H7 (cell line): ENCODE data around the gene GAPVD1. TPM values are rescaled to one million over a fixed set of nuclear protein-coding genes. Genes with fewer than 3 reads are reported as not detected.

ENCODE experiments used
- DNase-seq: peaks from one replicate; pipeline ENCODE4 v3.0.0; 2012
- H3K27me3 ChIP-seq: 2 replicates; pipeline ENCODE4 v1.6.0; 2011; ENCODE audit warnings: mild to moderate bottlenecking, low read length; ENCODE audit not compliant: control insufficient read depth, insufficient read depth
- H3K36me3 ChIP-seq: replicated peaks from 2 replicates; pipeline ENCODE4 v1.5.1; 2011; ENCODE audit warnings: low read length; ENCODE audit not compliant: control insufficient read depth, insufficient read depth
- H3K4me3 ChIP-seq: 2 replicates; pipeline ENCODE4 v1.5.1; 2011; ENCODE audit warnings: low read depth, mild to moderate bottlenecking, control low read depth, low read length, moderate library complexity; ENCODE audit not compliant: insufficient read depth
- total RNA-seq: library from RNA; depleted of rRNA; stranded (reverse); fragments of >200 nt; shearing (Covaris generic); gene quantifications from 2 replicates; pipeline ENCODE4 v1.2.3, GENCODE V29; 2014

Gene GAPVD1
- total RNA-seq, 1 experiment from 2014 or later: 22.0 TPM

GRCh38 chr9:125355601-125356000 lies 94.0 kb downstream of the GAPVD1 start:
- DNase-seq: no peak
- no peaks in the 10 kb centered on the region for H3K27me3 ChIP-seq
- H3K36me3 ChIP-seq: peaks cover 26% of the 10 kb centered on the region
- no peak overlapping the region for H3K4me3 ChIP-seq

DNA sequence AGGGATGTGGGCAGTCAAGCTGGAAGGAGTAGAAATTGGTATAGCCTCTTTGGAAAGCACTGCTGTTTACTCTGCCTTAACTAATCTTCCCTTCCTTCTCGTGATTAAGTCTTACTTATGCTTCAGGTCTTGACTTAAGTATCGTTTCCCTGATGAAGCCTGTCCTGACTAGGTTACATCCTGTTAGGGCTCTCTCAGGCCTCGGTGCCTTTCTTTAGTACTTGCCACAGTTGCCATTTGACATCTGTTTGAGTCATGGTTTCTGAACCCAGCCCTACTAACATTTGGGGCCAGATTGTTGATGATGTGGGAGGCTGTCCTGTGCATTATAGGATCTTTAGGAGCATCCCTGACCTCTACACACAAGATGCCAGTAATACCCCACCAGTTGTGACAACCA lies 94.4 kb downstream of the GAPVD1 start:
- Histone ChIP-seq H3K27me3 (no peaks in the 10 kb centered on the region), H3K36me3 (peaks cover 22% of the 10 kb centered on the region), H3K4me3 (no peak overlapping the region)
- DNase-seq: no peak

DNA sequence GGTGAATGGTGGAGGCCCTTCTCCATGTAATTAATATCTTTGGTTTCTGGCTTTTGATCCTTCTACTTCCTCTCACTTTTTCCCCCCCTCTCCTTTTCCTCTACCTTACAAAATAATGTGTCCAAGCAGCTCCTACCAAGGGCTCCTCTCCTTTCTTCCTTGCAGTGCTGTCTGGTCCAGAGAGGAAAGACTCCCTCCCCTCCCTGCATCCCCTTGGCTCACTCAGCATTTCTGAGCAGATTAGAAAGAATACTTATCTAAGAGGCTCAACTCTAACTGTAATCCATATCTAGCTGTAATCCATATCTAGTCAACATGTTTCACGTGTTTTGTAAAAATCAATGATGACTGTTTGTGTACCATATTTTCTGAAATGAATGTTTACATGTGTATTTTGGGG lies 97.4 kb downstream of the GAPVD1 start:
- DNase-seq: no peak
- Histone ChIP-seq H3K4me3 (no peak overlapping the region), H3K27me3 (no peaks in the 10 kb centered on the region), H3K36me3 (peaks cover 20% of the 10 kb centered on the region)

GRCh38 chr9:125360601-125361000 lies 99.0 kb downstream of the GAPVD1 start:
- no peak for DNase-seq
- peaks cover 16% of the 10 kb centered on the region for H3K36me3 ChIP-seq
- H3K4me3 ChIP-seq: no peak overlapping the region
- no peaks in the 10 kb centered on the region for H3K27me3 ChIP-seq

DNA sequence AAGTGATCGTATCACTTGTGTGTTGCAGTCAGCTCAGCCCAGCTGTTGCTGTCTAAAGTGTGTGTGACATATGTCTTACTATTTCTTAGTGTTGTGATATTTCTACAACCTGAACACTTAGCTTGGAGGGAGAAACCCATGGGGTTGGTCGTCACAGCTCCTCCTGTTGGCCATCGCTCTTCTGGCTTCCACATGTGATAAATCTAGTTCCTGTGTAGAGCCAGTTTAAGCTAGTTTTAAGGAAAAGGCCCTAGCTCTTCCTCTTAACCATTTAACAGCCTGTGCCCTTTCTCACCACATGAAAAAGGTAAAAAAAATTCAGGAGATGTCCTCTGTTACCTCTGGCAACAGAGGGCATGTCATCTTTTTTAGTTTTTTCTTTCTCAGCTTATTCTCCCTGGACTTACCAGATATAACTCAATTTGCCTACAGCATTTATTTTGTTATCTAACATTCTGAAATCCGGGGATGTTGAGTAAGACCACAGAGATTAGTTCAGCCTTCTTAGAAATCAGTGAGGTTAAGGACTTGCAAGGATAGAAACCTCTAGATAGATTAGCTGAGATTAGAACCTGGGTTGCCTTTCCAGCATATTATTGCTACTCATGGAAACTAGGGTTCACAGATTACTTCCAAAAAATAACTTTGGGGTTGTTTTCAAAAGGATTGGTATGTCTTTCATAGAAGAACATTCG lies 100.4 kb downstream of the GAPVD1 start:
- peak; percentile 30 for DNase-seq
- no peaks in the 10 kb centered on the region for H3K27me3 ChIP-seq
- H3K36me3 ChIP-seq: peaks cover 9% of the 10 kb centered on the region
- H3K4me3 ChIP-seq: no peak overlapping the region

DNA sequence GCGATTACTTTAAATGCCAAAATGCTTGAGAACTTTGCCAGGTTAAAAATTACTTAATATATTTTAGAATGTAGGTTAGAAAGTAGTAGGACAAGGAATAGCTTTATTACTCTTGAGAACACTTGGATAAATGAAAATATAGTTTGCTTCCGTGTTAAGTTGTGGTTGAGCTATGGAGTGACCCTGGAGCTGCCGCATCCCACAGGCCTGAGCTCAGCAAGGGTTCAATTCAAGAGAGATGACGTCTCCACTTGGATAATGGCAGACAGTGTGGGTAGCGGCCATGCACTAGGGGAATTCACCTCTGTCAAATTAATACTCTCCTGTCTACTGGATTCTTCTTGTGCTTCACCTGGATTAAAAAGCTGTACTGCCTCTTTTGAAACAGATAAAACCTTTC lies 105.0 kb downstream of the GAPVD1 start:
- no peaks in the 10 kb centered on the region for H3K27me3 ChIP-seq
- peaks cover 5% of the 10 kb centered on the region for H3K36me3 ChIP-seq
- H3K4me3 ChIP-seq: no peak overlapping the region
- DNase-seq: no peak

- H3K36me3 ChIP-seq: 0 out of 2 replicates have a peak, but pooled peaks cover 1% of the 10 kb centered on the region
- DNase-seq: no peak
- H3K4me3 ChIP-seq: no peak overlapping the region
- no peaks in the 10 kb centered on the region for H3K27me3 ChIP-seq
Measured at GRCh38 chr9:125370786-125371185, 109.2 kb downstream of the GAPVD1 start.

- DNase-seq: no peak
- H3K4me3 ChIP-seq: no peak overlapping the region
- H3K27me3 ChIP-seq: no peaks in the 10 kb centered on the region
- H3K36me3 ChIP-seq: no peaks in the 10 kb centered on the region
Measured at GRCh38 chr9:125372441-125373226, 111.0 kb downstream of the GAPVD1 start.

DNA sequence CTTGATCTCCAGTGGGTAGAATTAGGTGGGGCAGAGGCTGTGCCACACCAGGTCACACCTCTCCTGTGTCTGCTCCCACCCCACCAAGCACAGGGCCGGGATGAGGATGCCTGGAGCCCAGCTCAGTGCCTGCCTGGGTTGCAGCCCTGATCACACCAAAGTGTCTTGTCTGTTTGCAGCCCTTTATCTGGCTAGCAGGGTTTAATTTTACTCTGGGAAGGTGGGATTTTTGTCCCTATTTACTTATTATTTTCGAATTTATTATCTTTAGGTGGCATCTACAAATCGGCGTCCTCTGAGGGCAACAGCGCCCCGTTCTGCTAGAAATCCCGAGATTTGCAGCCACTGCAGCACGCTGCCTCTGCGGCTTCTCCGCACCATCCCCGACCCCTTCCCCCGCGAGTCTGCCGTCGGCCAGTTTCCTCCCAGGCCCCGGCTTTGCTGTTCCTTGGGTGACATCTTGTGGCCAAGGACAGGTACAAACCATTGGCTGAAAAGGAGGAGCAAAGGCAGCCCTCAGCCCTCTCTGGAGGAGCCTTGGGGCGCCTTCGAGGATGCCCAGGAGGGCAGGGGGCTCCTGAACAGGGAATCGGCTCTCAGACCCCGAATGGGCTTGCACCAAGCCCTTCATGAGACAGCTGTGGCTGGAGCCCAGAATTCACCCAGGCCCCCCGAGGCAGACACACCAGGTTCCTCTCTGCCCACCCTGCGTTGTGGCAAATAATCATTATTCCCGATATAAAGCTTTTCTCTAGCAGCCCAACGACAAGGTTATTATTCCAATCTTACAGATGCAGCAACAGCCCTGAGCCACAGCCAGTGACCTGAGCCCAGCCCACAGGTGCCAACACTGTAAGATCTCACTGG lies 113.0 kb downstream of the GAPVD1 start:
- peak; percentile 95 for DNase-seq
- H3K4me3 ChIP-seq: no peak overlapping the region

DNA sequence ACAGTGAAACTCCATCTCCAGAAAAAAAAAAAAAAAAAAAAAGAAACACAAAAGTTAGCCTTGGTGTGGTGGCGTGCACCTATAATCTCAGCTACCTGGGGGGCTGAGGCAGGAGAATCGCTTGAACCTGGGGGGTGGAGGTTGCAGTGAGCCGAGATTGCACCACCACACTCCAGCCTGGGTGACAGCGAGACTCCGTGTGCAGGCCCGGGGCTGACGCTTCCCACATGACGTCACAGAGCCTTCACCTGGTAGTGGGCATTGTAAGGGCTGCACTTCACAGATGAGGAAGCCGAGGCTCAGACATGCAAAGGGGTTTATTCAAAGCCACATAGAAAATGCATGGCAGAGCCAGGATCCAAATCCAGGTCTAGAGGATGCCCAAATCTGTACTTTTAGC lies 114.2 kb downstream of the GAPVD1 start:
- H3K27me3 ChIP-seq: no peaks in the 10 kb centered on the region
- DNase-seq: no peak
- no peaks in the 10 kb centered on the region for H3K36me3 ChIP-seq
- no peak overlapping the region for H3K4me3 ChIP-seq

More for the DNA sequence above, 113.0 kb downstream of the GAPVD1 start:
- no peaks in the 10 kb centered on the region for H3K27me3 ChIP-seq
- H3K36me3 ChIP-seq: no peaks in the 10 kb centered on the region

DNA sequence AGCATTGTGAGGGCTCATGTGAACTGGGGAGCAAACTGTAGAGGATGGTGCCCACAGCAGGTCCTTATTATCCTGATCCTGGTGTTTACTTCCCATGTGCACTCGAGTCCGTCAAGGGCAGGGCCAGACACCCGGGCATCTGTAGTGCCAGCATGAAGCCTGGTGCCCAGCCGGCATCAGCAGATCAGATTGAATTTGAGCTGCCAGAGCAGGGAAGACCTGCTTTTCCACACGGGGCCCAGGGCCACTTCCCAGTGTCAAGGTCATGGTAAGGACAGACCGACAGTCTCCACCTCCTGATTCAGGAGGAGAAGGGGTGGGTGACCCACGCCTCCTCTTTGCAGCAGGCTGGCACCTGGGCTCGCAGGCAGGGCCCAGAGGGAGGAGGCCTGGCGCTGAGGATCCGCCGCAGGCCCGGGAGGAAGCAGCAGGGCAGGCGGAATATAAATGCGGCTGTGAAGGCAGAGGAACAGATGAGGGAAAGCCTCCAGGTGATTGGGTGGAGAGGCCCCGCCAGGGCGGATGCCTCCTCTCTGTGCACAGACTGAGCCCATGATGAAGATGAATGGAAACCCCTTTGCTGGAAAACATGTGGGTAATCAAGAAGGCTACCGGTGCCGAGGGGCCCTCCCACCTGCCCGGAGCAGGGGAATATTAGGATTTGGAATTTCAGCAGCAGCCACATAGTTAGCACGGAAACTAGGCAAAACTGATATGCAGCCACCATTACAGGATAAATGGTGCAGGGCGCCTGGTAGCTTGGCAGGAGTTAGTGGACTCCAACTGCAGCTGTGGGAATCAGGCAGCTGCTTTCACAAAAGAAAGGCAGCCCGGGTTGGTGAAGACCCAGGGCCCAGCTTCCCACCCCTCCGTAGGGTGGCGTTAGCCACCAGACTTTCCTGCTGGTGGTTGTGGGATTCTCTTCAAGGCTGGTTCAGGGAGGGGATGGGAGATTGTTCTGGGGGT lies 114.9 kb downstream of the GAPVD1 start:
- no peak for DNase-seq
- Histone ChIP-seq H3K36me3 (no peaks in the 10 kb centered on the region), H3K27me3 (no peaks in the 10 kb centered on the region), H3K4me3 (no peak overlapping the region)

- H3K27me3 ChIP-seq: no peaks in the 10 kb centered on the region
- DNase-seq: no peak
- H3K4me3 ChIP-seq: no peak overlapping the region
- no peaks in the 10 kb centered on the region for H3K36me3 ChIP-seq
Measured at GRCh38 chr9:125377584-125378250, 116.1 kb downstream of the GAPVD1 start.

DNA sequence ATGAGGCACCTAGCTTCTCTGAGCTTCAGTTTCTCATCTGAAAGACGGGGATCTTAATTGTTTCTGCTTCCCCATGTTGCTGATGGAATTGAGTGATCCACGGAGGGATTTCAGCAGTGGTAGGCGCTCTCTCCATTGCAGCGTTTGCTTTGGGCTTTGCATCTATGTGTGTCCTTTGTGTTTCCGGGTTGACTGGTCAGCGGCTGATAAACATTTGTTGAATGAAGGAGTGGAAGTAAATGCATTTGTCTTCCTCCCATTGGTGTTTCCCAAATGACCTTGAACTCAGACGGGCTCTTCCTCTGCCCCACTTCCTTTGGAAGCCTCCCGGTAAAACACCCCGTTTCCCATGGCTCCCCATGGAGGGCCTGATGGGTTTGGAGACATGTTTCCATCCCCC lies 117.2 kb downstream of the GAPVD1 start:
- Histone ChIP-seq H3K36me3 (no peaks in the 10 kb centered on the region), H3K4me3 (no peak overlapping the region), H3K27me3 (no peaks in the 10 kb centered on the region)
- no peak for DNase-seq
